Adrenal gland (tissue), 12 donors: ENCODE measurements around the gene NDUFAF3. TPM values are rescaled to one million over a fixed set of nuclear protein-coding genes. Genes with fewer than 3 reads are reported as not detected.

Source experiments
- DNase-seq, 7 donors: peaks; one replicate each; pipeline ENCODE4 v3.0.0-alpha.2; 2019 to 2020
- H3K27ac ChIP-seq, 5 donors: fragments of 200-600 bp; sonication (generic) in 4 of 5; 1 replicate in 3 of 5; 2 replicates in 2 of 5; pipeline versions ENCODE4 v1.5.1 to v1.8.0; 2016 to 2020; ENCODE audit warnings: mild to moderate bottlenecking in 1 of 5
- H3K27me3 ChIP-seq: fragments of 200-600 bp; 2 replicates; pipeline ENCODE4 v1.8.0; 2021
- H3K36me3 ChIP-seq, 2 donors: fragments of 200-600 bp; replicated peaks in 1 of 2; 1 replicate in 1 of 2; 2 replicates in 1 of 2; pipeline versions ENCODE4 v1.5.1 to v1.8.0; 2018 to 2022
- H3K4me1 ChIP-seq, 2 donors: fragments of 200-600 bp; replicated peaks in 1 of 2; 1 replicate in 1 of 2; 2 replicates in 1 of 2; pipeline versions ENCODE4 v1.5.1 to v1.8.0; 2018 to 2021
- H3K4me3 ChIP-seq, 4 donors: fragments of 200-600 bp; sonication (generic) in 3 of 4; one replicate each; pipeline ENCODE4 v1.5.1; 2016 to 2018
- H3K9me3 ChIP-seq, 3 donors: fragments of 200-600 bp; sonication (generic) in 1 of 3; replicated peaks in 1 of 3; 1 replicate in 2 of 3; 2 replicates in 1 of 3; pipeline versions ENCODE4 v1.5.1 to v1.8.0; 2016 to 2021
- CTCF ChIP-seq, 6 experiments: fragments of 450-650 bp in 4 of 6; fragments of 200-600 bp in 2 of 6; sonication (generic) in 1 of 6; IDR thresholded peaks; 1 replicate in 5 of 6; 2 replicates in 1 of 6; pipeline versions ENCODE4 v1.5.1 to v1.8.0; 2016 to 2021; ENCODE audit warnings: antibody characterized with exemption in 6 of 6, mild to moderate bottlenecking in 2 of 6, moderate library complexity in 1 of 6
- POLR2A ChIP-seq, 2 donors: fragments of 450-650 bp; IDR thresholded peaks; one replicate each; pipeline ENCODE4 v1.6.1; 2017; ENCODE audit warnings: antibody characterized with exemption in 2 of 2, mild to moderate bottlenecking in 2 of 2, moderate library complexity in 1 of 2
- WGBS, 4 donors: extraction: QIAGEN DNeasy Blood & Tissue Kit in 2 of 4; methylation state at CpG; one replicate each; pipeline versions ENCODE4 v1.1.5 to v1.1.7; 2013 to 2017; 5-methylcytosine and 5-hydroxymethylcytosine counted together
- intact Hi-C, 2 donors: fragments of 100-400 bp; cut with DNase I; formaldehyde crosslinking; loops; one replicate each; pipeline versions ENCODE4 v1.14.1 to v1.15.0; 2022 to 2023
- polyA plus RNA-seq, 3 donors: library from polyadenylated mRNA; stranded (reverse); fragments of 200-250 nt in 2 of 3; fragments of 350-450 nt in 1 of 3; fragmentation: Illumina TruSeq in 1 of 3; extraction: RNeasy Lipid Tissue Mini Kit (QIAGEN cat#74804) in 1 of 3; gene quantifications; one replicate each; pipeline ENCODE4 v1.2.3, GENCODE V29; 2013 to 2014
- total RNA-seq, 9 donors: library from RNA; depleted of rRNA in 4 of 9; stranded (reverse); fragments of >200 nt in 4 of 9; fragments of 120-200 nt in 1 of 9; fragmentation: NEBNext Ultra II Directional in 1 of 9; extraction: Animal tissue kit (Norgen Biotek cat#: 25700) in 1 of 9; gene quantifications; one replicate each; pipeline versions ENCODE4 v1.1.0 to v1.2.4, GENCODE V29; 2013 to 2023
- donor health status: healthy with polysubstance abuse.
- donor health status: Bipolar disorder and iron deficiency.
- donor health status: DM: yes; HTN: yes; CAD: no.
- donor health status: DM: no; HTN: no; CAD: no.
- donor health status: DM: no; HTN: no; CAD: no.
- donor health status: DM: yes; HTN: yes; CAD: no.

The NDUFAF3 gene
- total and polyA plus RNA-seq, 12 donors: 87.2 to 578 (median 173) TPM

- Histone ChIP-seq H3K9me3 (no peaks in the 10 kb centered on the region), H3K4me3 (no peak overlapping the region), H3K36me3 (peaks cover 0 to 42% of the 10 kb centered on the region in 2 donors), H3K27ac (peak overlapping the region in 3 of 5 donors; percentile 32 to 64 (median 58)), H3K27me3 (no peaks in the 10 kb centered on the region), H3K4me1 (peaks cover 23 to 37% of the 10 kb centered on the region in 2 donors)
- no peak for TF ChIP-seq CTCF (IDR thresholded peaks at IDR 0.05)
- TF ChIP-seq POLR2A (IDR thresholded peaks at IDR 0.05): no peak
- peak in 1 of 7 donors; percentile 21 for DNase-seq
- intact Hi-C loops: no loop called here
- 81 to 88% (median 83%) methylated on average over 10 to 19 of the region's 19 CpGs for WGBS, 4 donors
These were observed 8.7 kb upstream of the NDUFAF3 start for GRCh38 chr3:49013113-49013737.

DNA sequence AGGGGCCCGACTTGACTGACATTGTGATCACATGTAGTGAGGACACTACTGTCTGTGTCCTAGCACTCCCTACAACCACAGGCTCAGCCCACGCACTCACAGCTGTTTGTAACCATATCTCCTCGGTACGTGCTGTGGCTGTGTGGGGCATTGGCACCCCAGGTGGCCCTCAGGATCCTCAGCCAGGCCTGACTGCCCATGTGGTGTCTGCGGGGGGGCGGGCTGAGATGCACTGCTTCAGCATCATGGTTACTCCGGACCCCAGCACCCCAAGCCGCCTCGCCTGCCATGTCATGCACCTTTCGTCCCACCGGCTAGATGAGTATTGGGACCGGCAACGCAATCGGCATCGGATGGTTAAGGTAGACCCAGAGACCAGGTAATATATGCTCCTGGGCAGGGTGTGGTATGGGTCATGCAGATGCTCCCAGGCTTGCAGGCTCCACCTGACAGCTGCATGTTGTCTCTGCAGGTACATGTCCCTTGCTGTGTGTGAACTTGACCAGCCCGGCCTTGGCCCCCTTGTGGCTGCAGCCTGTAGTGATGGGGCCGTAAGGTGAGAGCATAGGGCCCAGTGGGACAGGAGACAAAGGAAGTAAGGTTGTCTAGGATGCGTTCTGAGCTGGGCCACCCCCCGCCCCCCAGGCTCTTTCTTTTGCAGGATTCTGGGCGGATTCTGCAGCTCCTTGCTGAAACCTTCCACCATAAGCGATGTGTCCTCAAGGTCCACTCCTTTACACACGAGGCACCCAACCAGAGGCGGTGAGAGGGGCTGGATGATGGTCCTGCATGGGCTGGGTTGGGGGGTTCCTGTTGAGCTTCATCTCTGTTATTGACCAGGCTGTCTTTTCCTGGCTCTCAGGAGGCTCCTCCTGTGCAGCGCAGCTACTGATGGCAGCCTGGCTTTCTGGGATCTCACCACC, 7.9 kb upstream of the NDUFAF3 start:
- peaks cover 0 to 42% of the 10 kb centered on the region in 2 donors for H3K36me3 ChIP-seq
- WGBS, 4 donors: 82 to 92% (median 87%) methylated on average over 16 to 24 of the region's 24 CpGs
- H3K4me3 ChIP-seq: no peak overlapping the region
- intact Hi-C loops: no loop called here
- TF ChIP-seq POLR2A (IDR thresholded peaks at IDR 0.05): no peak
- TF ChIP-seq CTCF (IDR thresholded peaks at IDR 0.05): peak; percentile 10 to 50 (median 36)
- H3K4me1 ChIP-seq: peaks cover 22 to 34% of the 10 kb centered on the region in 2 donors
- no peak overlapping the region for H3K27ac ChIP-seq
- DNase-seq: peak in 1 of 7 donors; percentile 47
- H3K27me3 ChIP-seq: no peaks in the 10 kb centered on the region
- no peaks in the 10 kb centered on the region for H3K9me3 ChIP-seq

- Histone ChIP-seq H3K27ac (no peak overlapping the region), H3K36me3 (peaks cover 0 to 42% of the 10 kb centered on the region in 2 donors), H3K27me3 (no peaks in the 10 kb centered on the region), H3K4me3 (no peak overlapping the region), H3K4me1 (peaks cover 26 to 45% of the 10 kb centered on the region in 2 donors), H3K9me3 (no peaks in the 10 kb centered on the region)
- DNase-seq: no peak
- TF ChIP-seq CTCF (IDR thresholded peaks at IDR 0.05): no peak
- no peak for TF ChIP-seq POLR2A (IDR thresholded peaks at IDR 0.05)
- intact Hi-C loops: no loop called here
- WGBS, 4 donors: 64 to 77% (median 73%) methylated on average over 3 to 8 of the region's 8 CpGs
These were observed 6.8 kb upstream of the NDUFAF3 start for GRCh38 chr3:49015072-49015471.

GRCh38 chr3:49015765-49016164, 6.2 kb upstream of the NDUFAF3 start:
- no peaks in the 10 kb centered on the region for H3K27me3 ChIP-seq
- no peak for DNase-seq
- no peak for TF ChIP-seq POLR2A (IDR thresholded peaks at IDR 0.05)
- no peak for TF ChIP-seq CTCF (IDR thresholded peaks at IDR 0.05)
- intact Hi-C loops: no loop called here
- H3K4me1 ChIP-seq: peaks cover 32 to 52% of the 10 kb centered on the region in 2 donors
- no peak overlapping the region for H3K4me3 ChIP-seq
- no peaks in the 10 kb centered on the region for H3K9me3 ChIP-seq
- H3K36me3 ChIP-seq: peaks cover 0 to 42% of the 10 kb centered on the region in 2 donors
- H3K27ac ChIP-seq: no peak overlapping the region
- 74 to 88% (median 83%) methylated on average over 4 to 6 of the region's 6 CpGs for WGBS, 4 donors
